PFSK-1 (cell line): ENCODE data around the gene VWA2.

ENCODE experiments used
- POLR2AphosphoS5 ChIP-seq: IDR thresholded peaks from 2 replicates; pipeline ENCODE4 v1.6.1; 2012; ENCODE audit warnings: low read depth, mild to moderate bottlenecking, control low read depth, low read length, moderate library complexity
- REST ChIP-seq, 2 experiments: IDR thresholded peaks; 2 replicates each; pipeline versions ENCODE4 v1.6.1 to v1.8.0; 2011 to 2012; ENCODE audit warnings: low read depth in 2 of 2, low read length in 2 of 2, control low read depth in 1 of 2, inconsistent platforms in 1 of 2, mild to moderate bottlenecking in 1 of 2, moderate library complexity in 1 of 2; ENCODE audit not compliant: insufficient read depth in 1 of 2
- SIN3A ChIP-seq: IDR thresholded peaks from 2 replicates; pipeline ENCODE4 v1.6.1; 2012; ENCODE audit warnings: mild to moderate bottlenecking, low read length, moderate library complexity, borderline replicate concordance; ENCODE audit not compliant: insufficient read depth

- TF ChIP-seq REST (IDR thresholded peaks at IDR 0.05; ENCODE audit: insufficient read depth in 1 of 2, low read depth in 2 of 2, low read length in 2 of 2) (no peak), POLR2AphosphoS5 (no peak), SIN3A (no peak)
These were observed 30.7 kb upstream of the VWA2 start for GRCh38 chr10:114208351-114208750.
